OCI-LY1 (cell line): ENCODE measurements around the gene MARCHF9.

Experiments used
- CTCF ChIP-seq: fragments of 200-600 bp; sonication (generic), shearing (Covaris generic); IDR thresholded peaks from 2 replicates; pipeline ENCODE4 v1.5.1; 2017; ENCODE audit warnings: mild to moderate bottlenecking, antibody characterized with exemption, low read length, moderate library complexity, mixed read lengths
- EZH2 ChIP-seq: fragments of 200-600 bp; sonication (generic), shearing (Covaris generic); IDR thresholded peaks from 2 replicates; pipeline ENCODE4 v1.8.0; 2017; ENCODE audit warnings: borderline replicate concordance, mixed run types, mild to moderate bottlenecking, antibody characterized with exemption, low read length, moderate library complexity, mixed read lengths

- no peak for TF ChIP-seq CTCF
- no peak for TF ChIP-seq EZH2
Measured at GRCh38 chr12:57739387-57739786, 15.5 kb upstream of the MARCHF9 start.
